GM04504 (cell line): ENCODE data around the gene BTNL9.
"Not testable (repeated sequence)": the region's sequence is repeated elsewhere in the genome, so short reads cannot be mapped to it uniquely, and the experiment has no call there.

Experiments
- DNase-seq: peaks from one replicate; pipeline ENCODE4 v3.0.0-alpha.2; 2012; ENCODE audit warnings: low read depth

BTNL9 gene

DNA sequence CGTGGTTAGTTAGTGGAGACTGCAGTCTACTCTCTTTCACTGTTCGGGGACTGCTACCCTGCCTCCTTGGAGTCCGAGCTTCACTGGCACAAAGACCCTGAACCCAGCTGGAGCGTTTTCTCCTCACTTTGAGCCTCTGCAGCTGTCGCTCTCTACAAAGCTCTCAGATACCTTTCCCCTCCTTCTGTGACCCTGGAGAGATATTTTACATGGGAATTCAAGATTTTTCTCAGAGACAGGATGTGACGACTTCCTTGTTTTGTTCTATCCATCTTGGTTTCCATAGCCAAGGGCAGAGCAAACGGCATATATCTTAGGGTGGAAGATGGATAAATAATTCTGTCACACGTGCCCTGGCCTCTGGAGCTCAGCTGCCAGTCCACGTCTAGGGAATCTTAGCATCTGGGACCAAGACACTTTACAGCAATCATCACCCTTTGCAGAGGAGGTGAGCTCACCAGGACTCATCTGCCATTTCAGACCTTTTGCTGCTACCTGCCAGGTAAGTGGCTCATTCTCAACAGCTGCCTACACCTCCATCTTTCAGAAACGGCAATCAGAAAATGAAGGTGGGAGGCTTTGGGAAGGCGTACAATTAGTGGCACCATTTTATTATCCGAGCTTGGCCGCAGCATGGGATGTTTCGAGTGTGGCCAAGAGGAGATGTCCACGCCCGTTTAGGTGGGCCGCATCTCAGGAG, at the start of gene BTNL9:
BTNL9 (plus strand) TSS at position 336 of the 700 bp plus-strand sequence. CDS start 5,224 bp downstream, outside the sequence.
- DNase-seq, result no peak

DNA sequence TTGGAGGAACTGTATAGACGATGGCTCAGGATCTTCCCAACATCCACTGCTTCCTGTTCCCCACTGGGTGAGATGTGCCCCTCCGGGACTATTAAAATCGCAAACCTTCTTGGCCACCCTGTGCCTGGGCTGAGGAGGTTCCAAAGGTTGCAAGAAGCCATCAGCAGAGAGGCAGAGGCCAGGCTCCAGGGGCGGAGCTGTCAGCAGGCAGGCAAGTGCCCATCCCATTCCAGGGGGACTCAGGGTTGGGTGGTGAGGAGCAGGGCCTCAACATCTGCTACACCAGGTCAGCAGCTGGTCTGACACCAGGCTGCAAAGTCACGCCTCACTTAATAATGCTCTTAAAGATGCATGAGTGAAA, 49.2 kb upstream of the BTNL9 start:
- DNase-seq, result no peak

DNA sequence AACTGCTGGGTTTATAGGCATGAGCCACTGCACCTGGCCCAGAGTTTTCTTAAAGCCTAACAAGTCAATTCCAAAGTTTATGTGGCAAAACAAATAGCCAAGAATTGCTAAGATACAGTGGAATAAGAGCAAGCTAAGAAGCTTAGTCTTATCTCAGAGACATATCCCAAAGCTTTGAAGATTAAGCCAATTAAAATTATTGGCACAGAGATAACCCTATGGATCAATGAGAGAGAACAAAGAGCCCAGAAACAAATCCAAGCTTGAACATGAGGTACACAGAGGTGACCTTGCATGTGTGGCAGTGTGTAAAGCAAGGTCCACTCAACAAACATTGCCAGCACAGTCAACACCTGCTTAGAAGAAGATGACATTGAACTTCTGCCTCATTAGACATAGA, 38.1 kb upstream of the BTNL9 start:
- DNase-seq, result no peak

DNA sequence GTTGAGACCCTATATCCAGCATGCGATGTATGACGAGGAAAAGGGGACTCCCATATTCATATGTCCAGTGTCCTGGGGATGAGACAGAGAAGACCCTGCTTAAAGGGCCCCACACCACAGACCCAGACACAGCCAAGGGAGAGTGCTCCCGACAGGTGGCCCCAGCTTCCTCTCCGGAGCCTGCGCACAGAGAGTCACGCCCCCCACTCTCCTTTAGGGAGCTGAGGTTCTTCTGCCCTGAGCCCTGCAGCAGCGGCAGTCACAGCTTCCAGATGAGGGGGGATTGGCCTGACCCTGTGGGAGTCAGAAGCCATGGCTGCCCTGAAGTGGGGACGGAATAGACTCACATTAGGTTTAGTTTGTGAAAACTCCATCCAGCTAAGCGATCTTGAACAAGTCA, 34.3 kb upstream of the BTNL9 start:
- DNase-seq, result no peak

DNA sequence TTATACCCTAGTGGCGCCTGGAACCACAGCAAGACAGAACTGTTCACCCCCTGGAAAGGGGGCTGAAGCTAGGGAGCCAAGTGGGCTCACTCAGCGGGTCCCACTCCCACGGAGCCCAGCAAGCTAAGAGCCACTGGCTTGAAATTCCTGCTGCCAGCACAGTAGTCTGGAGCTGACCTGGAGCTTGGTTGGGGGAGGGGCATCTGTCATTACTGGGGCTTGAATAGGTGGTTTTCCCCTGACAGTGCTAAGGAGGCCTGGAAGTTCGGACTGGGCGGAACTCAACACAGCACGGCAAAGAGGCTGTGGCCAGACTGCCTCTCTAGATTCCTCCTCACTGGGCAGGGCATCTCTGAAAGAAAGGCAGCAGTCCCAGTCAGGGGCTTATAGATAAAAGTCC, 31.9 kb upstream of the BTNL9 start:
- no peak for DNase-seq

DNA sequence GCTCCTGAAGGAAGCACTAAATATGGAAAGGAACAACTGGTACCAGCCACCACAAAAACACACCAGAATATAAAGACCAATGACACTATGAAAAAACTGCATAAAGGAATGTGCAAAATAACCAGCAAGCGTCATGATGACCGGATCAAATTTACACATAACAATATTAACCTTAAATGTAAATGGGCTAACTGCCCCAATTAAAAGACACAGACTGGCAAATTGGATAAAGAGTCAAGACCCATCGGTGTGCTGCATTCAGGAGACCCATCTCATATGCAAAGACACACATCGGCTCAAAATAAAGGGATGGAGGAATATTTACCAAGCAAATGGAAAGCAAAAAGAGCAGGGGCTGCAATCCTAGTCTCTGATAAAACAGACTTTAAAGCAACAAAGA, 30.0 kb upstream of the BTNL9 start:
- not testable (repeated sequence) for DNase-seq

DNA sequence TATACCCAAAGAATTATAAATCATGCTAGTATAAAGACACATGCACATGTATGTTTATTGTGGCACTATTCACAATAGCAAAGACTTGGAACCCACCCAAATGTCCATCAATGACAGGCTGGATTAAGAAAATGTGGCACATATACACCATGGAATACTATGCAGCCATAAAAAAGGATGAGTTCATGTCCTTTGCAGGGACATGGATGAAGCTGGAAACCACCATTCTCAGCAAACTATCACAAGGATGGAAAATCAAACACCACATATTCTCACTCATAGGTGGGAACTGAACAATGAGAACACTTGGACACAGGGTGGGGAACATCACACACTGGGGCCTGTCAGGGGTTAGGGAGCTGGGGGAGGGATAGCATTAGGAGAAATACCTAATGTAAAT, 25.4 kb upstream of the BTNL9 start:
- DNase-seq, result not testable (repeated sequence)

DNA sequence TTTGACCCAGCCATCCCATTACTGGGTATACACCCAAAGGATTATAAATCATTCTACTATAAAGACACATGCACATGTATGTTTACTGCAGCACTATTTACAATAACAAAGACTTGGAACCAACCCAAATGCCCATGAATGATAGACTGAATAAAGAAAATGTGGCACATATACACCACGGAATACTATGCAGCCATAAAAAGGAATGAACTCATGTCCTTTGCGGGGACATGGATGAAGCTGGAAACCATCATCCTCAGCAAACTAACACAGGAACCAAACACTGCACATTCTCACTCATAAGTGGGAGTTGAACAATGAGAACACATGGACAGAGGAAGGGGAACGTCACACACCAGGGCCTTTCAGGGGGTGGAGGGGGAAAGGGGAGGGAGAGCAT, 22.6 kb upstream of the BTNL9 start:
- DNase-seq, result not testable (repeated sequence)

DNA sequence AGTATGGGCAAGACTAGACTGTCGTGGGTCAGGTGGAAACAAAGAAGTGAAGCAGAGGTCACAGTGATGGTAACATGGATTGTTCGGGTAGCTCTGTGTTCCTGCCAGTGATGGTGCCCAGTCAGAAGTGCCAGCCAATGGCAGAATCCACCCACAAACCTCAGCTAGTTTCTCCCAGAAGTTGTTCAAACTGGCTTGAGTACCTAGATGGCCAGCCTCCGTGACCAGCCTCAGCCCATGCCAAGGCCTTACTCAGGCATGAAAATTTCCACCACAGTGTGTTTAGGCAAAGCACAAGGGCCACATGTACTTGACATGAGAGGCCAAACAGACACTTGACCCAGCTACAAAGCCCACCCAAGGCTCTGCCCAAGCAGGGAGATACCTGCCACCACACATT, 19.4 kb upstream of the BTNL9 start:
- DNase-seq, result no peak

DNA sequence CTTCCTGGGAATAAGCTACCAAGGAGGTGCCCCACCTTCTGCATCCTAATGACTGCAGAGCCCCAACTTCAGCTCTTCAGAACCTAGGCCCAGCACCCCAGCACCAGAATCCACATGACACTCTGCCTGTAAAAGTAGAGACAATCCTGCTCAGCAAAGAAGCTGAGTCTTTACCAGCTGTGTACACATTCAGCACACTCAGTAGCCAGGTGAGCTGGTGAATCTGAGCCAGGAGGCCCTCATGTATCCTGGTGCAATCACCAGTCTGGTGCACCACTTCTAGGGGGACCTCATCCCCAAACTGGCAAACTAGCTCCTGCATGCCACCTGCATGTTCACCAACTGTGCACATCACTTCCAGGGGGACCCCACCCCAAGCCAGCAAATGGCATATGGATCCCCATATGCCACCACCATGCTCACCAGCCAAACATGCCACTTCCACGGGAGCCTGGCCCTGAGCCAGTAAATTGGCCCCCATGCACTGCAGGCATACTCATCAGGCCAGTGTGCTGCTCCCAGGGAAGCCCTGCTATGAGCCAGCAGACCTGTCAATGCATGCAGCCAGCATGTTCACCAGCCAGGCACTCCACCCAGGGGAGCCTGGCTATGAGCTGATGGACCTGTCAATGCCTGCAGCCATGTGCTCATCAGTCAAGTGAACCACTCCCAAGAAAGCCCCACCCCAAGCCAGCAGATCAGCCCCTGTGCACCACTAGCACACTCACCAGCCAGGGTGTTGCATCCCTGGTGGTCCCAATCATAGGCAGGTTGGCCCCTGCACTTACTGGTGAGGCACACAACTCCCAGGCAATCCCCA, 15.6 kb upstream of the BTNL9 start:
- DNase-seq, result no peak

DNA sequence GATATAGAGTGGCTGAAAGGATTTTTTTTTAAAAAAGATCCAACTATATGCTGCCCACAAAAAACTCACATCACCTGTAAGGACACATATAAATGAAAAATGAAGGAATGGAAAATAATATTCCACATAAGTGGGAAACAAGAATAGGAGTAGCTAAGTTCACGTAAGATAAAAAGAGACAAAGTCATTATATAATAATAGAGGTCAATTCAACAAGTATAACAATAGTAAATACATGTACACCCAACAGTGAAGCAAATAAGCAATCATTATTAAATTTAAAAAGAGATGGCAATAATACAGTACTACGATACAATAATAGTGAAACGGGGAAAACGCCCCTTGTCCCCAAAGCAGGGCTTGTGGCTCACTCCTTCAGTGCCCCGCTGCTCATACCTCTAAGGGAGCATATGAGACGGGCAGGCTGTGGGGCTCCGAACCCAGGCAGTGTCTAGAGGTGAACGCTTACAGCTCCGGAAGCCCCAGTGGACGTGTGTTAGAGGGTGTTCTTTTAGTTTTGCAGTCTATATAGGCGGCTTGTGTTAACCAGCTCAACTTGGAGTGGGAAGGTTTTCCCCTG, 12.5 kb upstream of the BTNL9 start:
- no peak for DNase-seq

DNA sequence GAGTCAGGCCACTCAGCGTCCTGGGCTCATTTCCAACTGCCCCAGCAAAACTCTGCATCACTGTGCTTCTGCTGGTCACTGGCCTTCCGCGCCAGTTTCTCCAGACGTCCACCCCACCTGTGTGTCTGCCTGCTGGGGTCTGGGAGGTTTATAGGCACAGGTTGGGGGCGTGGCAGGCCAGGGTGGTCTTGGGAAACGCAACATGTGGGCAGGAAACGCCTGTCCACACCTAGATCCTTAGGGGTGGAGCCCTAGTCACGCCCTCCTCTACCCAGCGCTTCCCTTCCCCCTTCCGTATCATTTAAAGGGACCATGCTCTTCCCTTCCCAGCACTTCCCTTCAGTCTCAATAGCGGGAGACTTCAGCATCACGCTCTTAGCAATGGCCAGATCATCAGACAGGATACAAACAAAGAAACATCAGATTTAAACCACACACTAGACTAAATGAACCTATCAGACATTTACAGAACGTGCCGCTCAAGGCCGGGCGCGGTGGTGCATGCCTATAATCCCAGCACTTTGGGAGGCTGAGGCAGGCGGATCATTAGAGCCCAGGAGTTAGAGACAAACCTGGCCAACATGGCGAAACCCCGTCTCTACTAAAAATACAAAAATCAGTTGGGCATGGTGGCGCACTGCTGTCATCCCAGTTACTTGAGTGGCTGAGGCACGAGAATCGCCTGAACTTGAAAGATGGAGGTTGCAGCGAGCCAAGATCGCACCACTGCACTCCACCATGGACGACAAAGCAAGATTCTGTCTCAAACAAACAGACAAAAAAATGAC, 11.8 kb upstream of the BTNL9 start:
- DNase-seq, result no peak

DNA sequence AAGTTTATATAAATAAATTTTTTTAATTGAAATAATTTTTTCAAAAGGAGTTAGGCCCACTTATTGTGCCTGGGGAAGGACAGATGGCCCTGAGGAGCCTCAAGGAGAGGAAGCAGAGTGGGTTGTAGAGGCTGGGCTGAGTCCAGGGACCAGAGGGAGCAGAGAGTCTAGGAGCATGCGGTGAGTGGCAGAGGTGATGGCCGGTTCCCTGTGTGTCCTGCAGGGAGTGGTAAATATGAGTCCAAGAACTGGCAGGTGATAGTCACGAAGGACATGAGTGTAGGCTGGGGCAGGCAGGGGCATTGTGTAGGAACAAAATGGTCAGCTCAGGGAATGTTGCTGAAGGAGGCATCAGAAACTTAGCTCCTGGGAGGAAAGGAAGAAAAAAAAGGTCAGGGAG, 8.3 kb upstream of the BTNL9 start:
- no peak for DNase-seq

DNA sequence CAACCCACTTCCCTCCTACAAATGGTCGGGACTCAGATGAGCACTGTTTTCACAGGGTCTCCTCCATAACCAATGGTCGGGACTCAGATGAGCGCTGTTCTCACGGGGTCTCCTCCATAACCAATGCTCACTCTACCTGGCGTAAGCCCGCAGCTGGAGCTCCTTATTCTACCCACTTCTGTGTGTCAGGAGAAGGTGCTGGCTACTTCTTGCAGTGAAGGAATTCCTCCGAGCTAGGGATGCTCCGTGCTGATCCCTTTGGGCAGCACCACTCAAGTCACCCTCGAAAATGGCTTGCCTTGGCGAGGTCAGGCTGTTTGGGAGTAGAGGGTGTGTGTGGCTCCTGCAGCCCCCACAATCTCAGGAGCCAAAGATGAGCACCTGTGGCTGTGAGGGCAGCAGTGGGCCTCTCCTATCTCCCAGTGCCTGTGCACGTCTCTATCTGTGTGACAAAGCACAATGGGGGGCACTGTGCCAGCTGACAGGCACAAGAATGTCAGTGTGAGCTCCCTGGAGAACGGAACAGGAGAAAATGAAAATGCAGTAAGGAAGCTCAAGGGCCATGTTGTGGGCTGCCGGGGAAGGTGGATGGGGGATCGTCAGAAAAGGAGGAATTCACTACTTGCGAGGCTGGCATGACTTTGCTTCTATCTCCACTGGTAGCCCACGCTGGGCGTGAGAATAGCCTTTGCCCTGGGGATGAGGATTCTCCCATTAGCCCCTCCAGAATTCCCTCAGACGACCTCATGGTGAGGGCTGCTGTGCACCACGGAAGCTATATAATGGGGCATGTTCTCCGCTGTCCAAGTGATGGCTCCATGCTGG, 3.9 kb upstream of the BTNL9 start:
- DNase-seq, result no peak

DNA sequence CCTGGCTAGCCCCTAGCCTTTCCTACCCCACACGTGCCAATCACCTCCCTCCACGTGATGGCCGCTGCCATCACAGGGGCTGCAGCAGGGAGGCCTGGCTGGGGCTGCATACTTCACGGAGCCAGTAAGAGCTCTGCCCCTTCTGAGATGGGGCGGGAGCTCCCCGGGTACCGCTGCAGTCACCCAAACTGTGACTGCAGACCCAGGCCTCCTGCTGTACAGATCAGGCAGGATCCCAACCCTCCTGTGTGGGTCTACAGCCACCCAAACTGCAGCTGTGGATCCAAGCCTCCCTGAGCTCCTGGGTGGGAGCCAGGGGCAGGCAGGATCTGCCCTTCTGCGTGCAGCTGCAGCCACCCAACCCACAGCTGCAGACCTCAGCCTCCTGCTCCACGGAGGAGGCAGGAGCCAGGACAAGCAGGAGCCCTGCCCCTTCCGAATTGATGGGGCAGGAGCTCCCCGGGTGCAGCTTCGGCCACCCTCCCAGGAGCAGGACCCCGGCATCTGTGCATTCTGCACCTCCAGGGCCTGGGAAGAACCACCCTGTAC, 3.2 kb upstream of the BTNL9 start:
- DNase-seq, result no peak

DNA sequence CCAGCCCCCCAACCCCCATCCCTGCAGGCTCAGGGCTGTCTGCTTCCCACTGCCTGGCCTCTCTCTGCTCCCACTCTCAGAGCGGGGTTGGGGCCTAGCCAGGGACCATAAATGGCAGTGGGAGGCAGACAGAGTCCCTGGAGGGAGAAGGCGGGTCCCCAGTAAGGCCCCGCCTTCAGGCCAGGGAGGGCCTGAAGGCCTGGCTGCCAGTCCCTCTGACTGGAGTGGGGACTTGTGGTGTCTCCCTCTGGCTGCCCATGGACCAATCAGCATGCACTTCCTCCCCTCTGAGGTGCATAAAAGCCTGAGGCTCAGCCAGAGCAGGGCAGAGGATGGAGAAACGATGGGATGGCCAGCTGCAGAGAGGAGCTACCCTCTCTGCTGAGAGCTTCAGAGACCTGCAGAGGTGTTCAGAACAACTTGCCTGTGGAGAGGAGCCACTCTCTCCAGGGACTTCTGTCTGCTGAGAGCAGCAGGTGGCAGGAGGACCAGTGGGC, 2.7 kb upstream of the BTNL9 start:
- no peak for DNase-seq

DNA sequence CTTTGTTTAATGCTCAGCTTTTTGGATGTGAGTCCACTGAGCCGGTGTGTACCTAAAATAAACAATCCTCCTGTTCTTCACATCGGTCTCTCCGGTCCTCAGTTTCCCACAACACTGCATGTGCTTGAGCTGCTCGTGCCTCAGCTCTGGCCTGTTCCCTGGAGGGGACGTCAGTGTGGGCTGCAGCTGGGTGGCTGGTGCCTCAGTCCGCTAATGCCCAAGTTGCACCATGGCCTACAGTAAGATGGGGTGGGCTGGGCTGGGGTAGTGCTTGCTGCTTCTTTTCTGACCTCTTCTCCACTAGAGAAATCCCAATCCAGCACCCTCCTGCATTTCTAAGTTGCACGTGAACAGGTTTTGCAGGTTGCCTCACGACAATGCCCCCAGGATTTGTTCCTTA, 595 bp upstream of the BTNL9 start:
- no peak for DNase-seq

DNA sequence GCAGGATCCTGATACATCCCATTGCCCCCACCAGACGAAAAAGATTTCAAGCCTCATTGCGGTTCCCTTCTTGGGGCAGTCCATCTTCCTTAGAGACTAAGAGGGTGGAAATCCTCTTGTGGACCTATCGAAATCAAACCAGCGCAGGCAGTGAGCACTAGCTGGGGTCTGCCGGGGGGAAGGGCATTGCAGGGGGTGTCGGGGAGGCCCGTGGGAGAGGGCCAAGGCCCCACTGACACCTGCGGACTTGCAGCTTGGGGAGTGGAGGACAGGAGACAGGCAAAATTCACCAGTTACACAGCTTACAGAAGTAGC, 522 bp downstream of the BTNL9 start:
- no peak for DNase-seq

DNA sequence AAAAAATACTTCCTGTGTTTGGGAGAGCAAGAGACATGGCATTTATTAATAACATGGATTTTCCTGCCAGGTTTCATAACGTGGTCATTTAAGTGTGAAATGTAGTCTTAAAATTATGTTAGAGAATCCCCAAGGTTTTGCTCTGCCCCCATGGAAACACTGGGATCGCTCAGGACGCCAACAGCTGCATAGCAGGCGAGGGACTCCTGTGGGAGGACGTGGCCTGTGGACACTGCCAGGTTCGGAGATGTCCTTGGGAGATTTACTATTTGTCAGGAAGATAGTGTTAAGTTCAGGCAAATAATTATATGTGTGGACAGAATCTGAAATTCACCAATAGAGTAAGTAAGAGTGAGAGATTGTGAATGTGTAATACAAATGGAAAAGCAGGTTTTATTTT, 977 bp downstream of the BTNL9 start:
- DNase-seq, result no peak

DNA sequence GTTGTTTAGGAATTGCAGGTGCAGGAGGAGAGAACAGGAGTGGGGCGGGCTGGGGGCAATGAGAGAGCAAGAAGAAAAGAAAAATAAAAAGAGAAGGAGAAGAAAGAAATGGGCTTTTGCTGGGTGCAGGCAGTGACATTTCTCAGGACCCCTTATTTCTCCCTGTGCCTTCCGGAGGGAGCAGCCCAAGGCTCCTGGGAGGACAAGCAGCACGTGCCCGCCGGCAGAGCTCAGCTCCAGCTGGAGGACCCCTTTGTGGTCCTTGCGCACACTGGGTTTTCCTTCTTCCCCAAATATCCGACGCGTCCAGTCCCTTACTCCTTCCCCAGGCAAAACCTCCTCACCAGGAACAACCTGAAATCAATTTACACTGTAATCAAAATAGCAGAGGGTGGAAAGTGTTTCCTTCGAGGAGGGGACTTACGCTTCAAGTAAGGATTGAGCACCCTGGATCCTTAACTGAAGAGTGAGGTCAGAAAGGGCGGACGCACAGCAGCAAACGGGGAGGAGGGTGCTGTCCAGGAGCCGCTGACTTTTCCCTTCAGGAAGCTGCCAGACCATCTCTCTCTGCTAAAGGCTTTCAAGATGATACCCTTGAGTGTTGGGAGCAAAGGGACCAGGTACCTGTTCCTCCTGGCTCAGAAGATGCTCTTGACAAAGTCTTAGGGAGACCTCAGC, 2.1 kb downstream of the BTNL9 start:
- no peak for DNase-seq

DNA sequence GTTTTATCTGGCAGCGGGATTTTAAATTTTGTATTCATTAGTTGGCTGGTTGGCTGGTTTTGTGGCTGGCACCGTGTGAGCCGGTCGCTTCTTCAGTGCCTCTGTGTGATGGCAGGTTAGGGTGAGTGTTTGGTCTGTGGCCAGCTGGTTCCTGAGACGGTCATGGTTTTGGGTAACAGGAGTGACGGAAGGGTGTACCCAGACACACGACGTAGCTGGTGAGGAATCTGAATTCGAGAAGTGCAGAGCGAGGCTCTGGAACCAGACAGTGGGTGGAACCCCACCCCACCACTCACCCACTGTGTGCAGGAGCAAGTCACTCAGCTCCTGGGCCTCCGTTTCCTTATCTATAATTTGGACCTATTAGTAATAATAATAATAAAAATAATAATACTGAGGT, 2.7 kb downstream of the BTNL9 start:
- no peak for DNase-seq
